ENCODE data around the gene WWOX.

DNA sequence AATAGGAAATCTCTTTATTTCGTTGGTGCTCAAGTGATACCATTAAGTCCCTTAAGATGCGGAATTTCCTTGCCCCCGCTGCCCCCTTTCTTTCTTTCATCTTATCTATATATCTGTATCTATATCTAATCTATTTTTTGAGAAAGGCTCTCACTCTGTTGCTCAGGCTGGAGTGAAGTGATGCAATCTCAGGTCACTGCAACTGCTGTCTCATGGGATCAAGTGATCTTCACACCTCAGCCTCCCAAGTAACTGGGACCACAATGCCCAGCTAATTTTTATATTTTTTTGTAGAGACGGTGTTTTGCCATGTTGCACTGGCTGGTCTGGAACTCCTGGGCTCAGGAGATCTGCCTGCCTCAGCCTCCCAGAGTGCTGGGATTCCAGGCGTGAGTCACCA, 693.5 kb downstream of the WWOX start:
- TF ChIP-seq YY1 (IDR thresholded peaks at IDR 0.05; ENCODE audit: insufficient read depth, insufficient read length) = no peak
- no peak for TF ChIP-seq ZNF274 (IDR thresholded peaks at IDR 0.05; ENCODE audit: low read depth, low read length)

Data from NT2/D1 (cell line).